OCI-LY1 (cell line): ENCODE data around the gene RBBP6.

ENCODE experiments used
- H2AFZ ChIP-seq: fragments of 200-600 bp; sonication (generic), shearing (Covaris generic); 2 replicates; pipeline ENCODE4 v1.6.0; 2014; ENCODE audit warnings: antibody characterized with exemption, mild to moderate bottlenecking, low read length
- H3F3A ChIP-seq: fragments of 200-600 bp; sonication (generic), shearing (Covaris generic); 2 replicates; pipeline ENCODE4 v1.6.0; 2014; ENCODE audit warnings: mild to moderate bottlenecking, antibody characterized with exemption, low read length, moderate library complexity; ENCODE audit not compliant: insufficient read depth
- H3K27ac ChIP-seq: fragments of 200-600 bp; sonication (generic); 2 replicates; pipeline ENCODE4 v1.5.1; 2014; ENCODE audit warnings: low read length, mixed run types, mild to moderate bottlenecking, low read depth; ENCODE audit not compliant: poor library complexity, severe bottlenecking
- H3K27me3 ChIP-seq: fragments of 200-600 bp; sonication (generic); 2 replicates; pipeline ENCODE4 v1.6.0; 2014; ENCODE audit warnings: antibody characterized with exemption, mild to moderate bottlenecking, low read length, moderate library complexity; ENCODE audit not compliant: insufficient read depth
- H3K36me3 ChIP-seq: fragments of 200-600 bp; sonication (generic); 2 replicates; pipeline ENCODE4 v1.6.1; 2014; ENCODE audit warnings: mild to moderate bottlenecking, antibody characterized with exemption, low read length, moderate library complexity, mixed read lengths; ENCODE audit not compliant: insufficient read depth
- H3K4me1 ChIP-seq: fragments of 200-600 bp; sonication (generic); 2 replicates; pipeline ENCODE4 v1.5.1; 2014; ENCODE audit warnings: mild to moderate bottlenecking, low read length, moderate library complexity; ENCODE audit not compliant: insufficient read depth, severe bottlenecking
- H3K4me2 ChIP-seq: fragments of 200-600 bp; sonication (generic), shearing (Covaris generic); 2 replicates; pipeline ENCODE4 v1.6.1; 2014; ENCODE audit warnings: low read length
- H3K4me3 ChIP-seq: fragments of 200-600 bp; sonication (generic); 2 replicates; pipeline ENCODE4 v1.5.1; 2014; ENCODE audit warnings: low read length, low read depth, mild to moderate bottlenecking, mixed read lengths; ENCODE audit not compliant: poor library complexity, severe bottlenecking
- H3K79me2 ChIP-seq: fragments of 200-600 bp; shearing (Covaris generic); 2 replicates; pipeline ENCODE4 v1.6.1; 2016; ENCODE audit warnings: mixed run types, low read length, mixed read lengths; ENCODE audit not compliant: insufficient read depth
- H3K9ac ChIP-seq: fragments of 200-600 bp; sonication (generic), shearing (Covaris generic); 2 replicates; pipeline ENCODE4 v1.6.1; 2014; ENCODE audit warnings: mild to moderate bottlenecking, low read length, mixed read lengths
- H3K9me2 ChIP-seq: fragments of 200-600 bp; sonication (generic), shearing (Covaris generic); 2 replicates; pipeline ENCODE4 v1.6.1; 2014; ENCODE audit warnings: low read depth, mild to moderate bottlenecking, low read length, mixed read lengths
- H3K9me3 ChIP-seq: fragments of 200-600 bp; shearing (Covaris generic); 2 replicates; pipeline ENCODE4 v1.6.1; 2014; ENCODE audit warnings: low read length, mixed read lengths
- H4K20me1 ChIP-seq: fragments of 200-600 bp; sonication (generic), shearing (Covaris generic); 2 replicates; pipeline ENCODE4 v1.6.0; 2016; ENCODE audit warnings: mild to moderate bottlenecking, low read length; ENCODE audit not compliant: insufficient read depth
- CTCF ChIP-seq: fragments of 200-600 bp; sonication (generic), shearing (Covaris generic); IDR thresholded peaks from 2 replicates; pipeline ENCODE4 v1.5.1; 2017; ENCODE audit warnings: mild to moderate bottlenecking, antibody characterized with exemption, low read length, moderate library complexity, mixed read lengths
- EZH2 ChIP-seq: fragments of 200-600 bp; sonication (generic), shearing (Covaris generic); IDR thresholded peaks from 2 replicates; pipeline ENCODE4 v1.8.0; 2017; ENCODE audit warnings: borderline replicate concordance, mixed run types, mild to moderate bottlenecking, antibody characterized with exemption, low read length, moderate library complexity, mixed read lengths

RBBP6 gene

GRCh38 chr16:24525970-24526559 is 13.3 kb upstream of the RBBP6 start:
- H3K4me1 ChIP-seq, result no peaks in the 10 kb centered on the region
- no peak overlapping the region for H2AFZ ChIP-seq
- no peaks in the 10 kb centered on the region for H3K36me3 ChIP-seq
- H3K9me2 ChIP-seq, result no peaks in the 10 kb centered on the region
- no peak for TF ChIP-seq CTCF
- no peak for TF ChIP-seq EZH2
- no peak overlapping the region for H3K9ac ChIP-seq
- no peak overlapping the region for H3K4me3 ChIP-seq
- H3K4me2 ChIP-seq, result no peak overlapping the region
- H3K9me3 ChIP-seq, result no peaks in the 10 kb centered on the region
- H3K27ac ChIP-seq, result no peak overlapping the region
- no peaks in the 10 kb centered on the region for H4K20me1 ChIP-seq
- no peaks in the 10 kb centered on the region for H3K27me3 ChIP-seq
- no peaks in the 10 kb centered on the region for H3K79me2 ChIP-seq
- no peaks in the 10 kb centered on the region for H3F3A ChIP-seq

- H2AFZ ChIP-seq, result no peak overlapping the region
- no peaks in the 10 kb centered on the region for H3K36me3 ChIP-seq
- H3K79me2 ChIP-seq, result no peaks in the 10 kb centered on the region
- no peaks in the 10 kb centered on the region for H4K20me1 ChIP-seq
- no peak overlapping the region for H3K9ac ChIP-seq
- TF ChIP-seq CTCF (no peak), EZH2 (no peak)
- no peaks in the 10 kb centered on the region for H3K27me3 ChIP-seq
- no peak overlapping the region for H3K27ac ChIP-seq
- H3K9me3 ChIP-seq, result no peaks in the 10 kb centered on the region
- no peaks in the 10 kb centered on the region for H3F3A ChIP-seq
- H3K9me2 ChIP-seq, result no peaks in the 10 kb centered on the region
- no peak overlapping the region for H3K4me2 ChIP-seq
- no peaks in the 10 kb centered on the region for H3K4me1 ChIP-seq
- H3K4me3 ChIP-seq, result no peak overlapping the region
These were observed 12.5 kb upstream of the RBBP6 start for GRCh38 chr16:24526701-24527495.

GRCh38 chr16:24531166-24531565 is 8.2 kb upstream of the RBBP6 start:
- Histone ChIP-seq H3K27ac (no peak overlapping the region), H3K79me2 (no peaks in the 10 kb centered on the region), H3K4me2 (no peak overlapping the region), H4K20me1 (no peaks in the 10 kb centered on the region), H2AFZ (no peak overlapping the region), H3K36me3 (no peaks in the 10 kb centered on the region), H3K27me3 (no peaks in the 10 kb centered on the region), H3K4me3 (no peak overlapping the region), H3K9me3 (no peaks in the 10 kb centered on the region), H3K9me2 (no peaks in the 10 kb centered on the region), H3F3A (no peaks in the 10 kb centered on the region), H3K9ac (no peak overlapping the region), H3K4me1 (no peaks in the 10 kb centered on the region)
- TF ChIP-seq CTCF, result no peak
- TF ChIP-seq EZH2, result no peak
